HG03025 (cell line): ENCODE results near the gene DMXL2.
"Not testable (repeated sequence)": the region's sequence is repeated elsewhere in the genome, so short reads cannot be mapped to it uniquely, and the experiment has no call there.

Experiments
- ATAC-seq: cut with Tn5 transposase; IDR thresholded peaks from one replicate; pipeline ENCODE4 v1.9.1; 2021; ENCODE audit warnings: mild to moderate bottlenecking, moderate library complexity; ENCODE audit not compliant: unreplicated experiment, low FRiP score

DMXL2 gene

DNA sequence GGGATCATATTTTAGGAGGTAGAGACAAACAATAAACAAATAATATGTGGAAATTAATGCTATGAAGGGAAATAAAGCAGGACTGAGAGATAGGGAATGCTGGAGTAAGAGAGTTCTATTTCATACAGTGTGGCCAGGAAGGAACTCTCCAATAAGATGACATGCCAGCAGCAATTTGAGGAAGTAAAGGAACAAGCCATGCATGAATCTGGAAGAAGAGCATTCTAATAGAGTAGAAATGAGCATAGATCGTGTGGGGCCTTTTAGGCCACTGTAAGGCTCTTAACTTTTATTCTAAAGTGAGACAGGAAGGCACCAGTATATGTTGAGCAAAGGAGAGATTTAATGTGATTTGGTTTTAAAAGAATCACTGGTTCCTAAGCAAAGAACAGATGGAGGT, 126.3 kb downstream of the DMXL2 start:
- no peak for ATAC-seq

DNA sequence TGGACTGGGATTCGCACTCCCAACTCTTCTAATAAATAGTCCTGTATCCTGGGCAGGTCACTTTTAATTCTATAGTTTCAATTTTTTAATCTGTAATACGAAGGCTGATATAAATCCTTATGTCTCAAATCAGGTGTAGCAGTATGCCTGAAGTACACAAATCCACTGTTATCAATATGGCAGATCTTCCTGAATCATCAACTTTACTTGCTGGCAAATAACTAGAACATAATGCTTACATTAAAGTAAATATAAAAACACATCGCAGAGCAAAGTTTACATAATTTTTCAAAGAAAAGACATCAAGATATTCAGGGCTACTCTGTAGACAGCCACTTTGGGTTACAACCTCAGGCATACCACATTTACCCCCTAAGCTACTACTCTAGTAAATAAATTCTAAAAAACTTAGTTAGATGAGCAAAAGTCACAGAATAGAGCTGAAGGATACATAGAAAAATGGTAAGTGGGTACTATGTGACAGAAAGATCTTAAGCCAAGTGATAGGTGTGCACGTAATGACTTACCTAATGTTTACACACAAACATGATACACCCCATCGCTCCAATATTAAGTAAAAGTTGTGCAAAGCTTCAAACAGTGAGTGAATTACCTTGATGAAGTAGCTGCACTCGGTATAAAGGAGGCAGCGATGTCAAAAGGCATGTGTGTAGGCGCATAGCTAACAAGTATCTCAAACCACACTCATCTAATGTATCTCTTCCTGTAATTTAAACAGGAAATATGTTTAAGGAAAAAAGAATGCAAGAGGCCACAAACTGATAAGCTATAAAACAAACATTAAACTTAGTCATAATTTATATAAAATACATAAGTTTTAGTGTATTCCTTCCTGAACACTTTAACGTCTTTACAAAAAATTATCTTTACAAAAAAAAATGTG, 127.9 kb downstream of the DMXL2 start:
- no peak for ATAC-seq

DNA sequence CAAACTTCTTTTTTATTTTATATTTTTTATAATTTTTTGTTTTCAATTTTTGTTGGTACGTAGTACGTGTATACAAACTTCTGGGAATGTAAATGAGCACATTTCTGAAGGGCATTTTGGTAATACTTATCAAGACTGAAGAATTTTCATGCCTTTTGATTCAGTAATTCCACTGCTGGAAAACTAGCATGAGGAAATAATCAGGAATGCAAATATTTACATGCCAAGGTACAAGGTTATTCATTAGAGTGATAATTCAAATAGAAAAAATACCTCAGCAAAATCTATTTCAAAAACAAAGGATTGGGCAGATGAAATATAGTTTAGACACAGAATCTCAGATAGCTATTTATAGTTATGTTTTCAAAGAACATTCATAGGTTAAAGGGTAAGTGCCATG, 128.7 kb downstream of the DMXL2 start:
- ATAC-seq, result no peak

DNA sequence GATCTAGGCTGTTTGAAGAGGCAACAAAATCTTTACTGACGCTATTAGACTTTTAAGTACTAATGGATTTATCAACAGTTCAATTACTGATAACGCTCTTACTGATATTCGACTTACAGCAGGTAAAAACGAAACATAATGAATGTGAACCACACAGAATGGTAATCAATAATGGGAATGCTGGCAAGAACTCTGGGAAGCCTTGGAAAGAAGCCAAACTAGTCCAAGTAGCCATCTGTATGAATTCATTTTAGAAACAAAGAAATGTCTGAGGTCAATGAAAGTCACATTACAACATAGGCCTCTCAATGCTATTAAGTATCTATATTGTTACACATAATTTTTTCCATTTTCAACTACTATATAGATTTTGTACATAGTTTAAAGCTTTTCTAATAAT, 130.0 kb downstream of the DMXL2 start:
- ATAC-seq, result no peak

DNA sequence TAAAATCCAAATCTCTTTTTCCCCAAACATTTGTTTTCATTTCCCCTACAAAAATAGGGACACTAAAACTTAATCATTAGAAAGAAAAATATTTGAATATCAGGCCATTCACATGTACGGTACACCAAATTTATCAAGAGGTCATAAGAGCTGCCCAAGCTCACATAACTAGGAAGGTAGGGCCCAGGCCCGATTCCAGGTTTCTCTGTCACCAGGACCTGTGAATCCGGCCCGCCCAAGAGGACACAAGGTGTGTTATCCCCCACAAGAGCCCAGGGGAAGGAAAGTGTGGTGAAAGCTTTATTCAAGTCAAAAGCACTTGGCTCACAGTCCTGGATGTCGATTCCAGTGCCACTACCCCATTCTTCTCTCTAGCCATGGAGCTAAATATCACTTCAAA, 130.6 kb downstream of the DMXL2 start:
- no peak for ATAC-seq

DNA sequence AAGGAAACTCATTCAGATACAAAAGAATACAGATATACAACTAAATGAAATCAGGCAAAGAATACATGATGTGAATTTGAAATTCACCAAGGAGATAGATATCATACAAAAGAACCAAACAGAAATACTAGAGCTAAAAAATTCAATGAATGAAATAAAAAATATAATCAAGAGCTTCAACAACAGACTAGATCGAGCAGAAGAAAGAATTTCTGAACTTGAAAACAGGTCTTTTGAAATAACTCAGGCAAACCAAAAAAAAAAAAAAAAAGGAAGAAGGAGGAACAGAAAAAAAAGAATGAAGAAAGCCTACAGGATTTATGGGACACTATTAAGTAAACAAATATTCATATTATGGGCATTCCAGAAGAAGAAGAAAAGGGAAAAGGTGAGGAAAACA, 137.8 kb downstream of the DMXL2 start:
- ATAC-seq, result no peak

DNA sequence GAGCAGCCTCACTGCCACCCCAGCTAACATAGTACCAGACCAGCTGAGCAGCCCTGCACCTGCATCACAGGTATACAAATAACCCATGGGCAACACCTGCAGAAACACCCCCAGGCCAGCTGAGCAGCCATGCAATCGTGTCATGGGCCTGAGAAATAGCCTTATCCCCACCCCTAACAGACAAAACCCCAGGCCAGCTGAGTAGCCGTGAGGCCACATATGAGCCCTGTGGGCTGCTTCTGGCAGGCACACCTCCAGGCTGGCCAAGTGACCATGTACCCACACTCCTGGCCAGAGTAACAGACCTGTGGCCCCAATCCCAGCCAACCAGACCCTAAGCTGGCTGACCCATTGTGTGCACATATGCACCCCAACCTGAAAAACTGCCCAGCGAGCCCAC, 138.6 kb downstream of the DMXL2 start:
- no peak for ATAC-seq

DNA sequence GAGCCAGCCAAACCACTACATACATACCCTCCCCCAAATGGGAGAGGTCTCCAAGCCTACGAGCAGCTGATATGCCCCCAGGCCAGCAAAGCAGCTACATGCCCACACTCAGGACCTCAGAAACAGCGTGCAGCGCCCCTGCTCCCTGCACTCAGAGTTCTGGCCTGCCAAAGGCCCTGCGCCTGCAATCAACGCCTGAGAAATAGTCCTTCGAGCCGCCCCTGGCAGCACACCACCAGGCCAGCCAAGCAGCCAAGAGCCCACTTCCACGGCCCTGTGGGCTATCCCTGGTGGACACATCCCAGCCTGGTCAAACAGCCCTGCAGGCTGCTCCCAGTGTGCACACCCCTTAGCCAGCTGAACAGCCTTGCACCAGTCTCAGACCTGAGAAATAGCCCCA, 139.1 kb downstream of the DMXL2 start:
- ATAC-seq, result no peak

DNA sequence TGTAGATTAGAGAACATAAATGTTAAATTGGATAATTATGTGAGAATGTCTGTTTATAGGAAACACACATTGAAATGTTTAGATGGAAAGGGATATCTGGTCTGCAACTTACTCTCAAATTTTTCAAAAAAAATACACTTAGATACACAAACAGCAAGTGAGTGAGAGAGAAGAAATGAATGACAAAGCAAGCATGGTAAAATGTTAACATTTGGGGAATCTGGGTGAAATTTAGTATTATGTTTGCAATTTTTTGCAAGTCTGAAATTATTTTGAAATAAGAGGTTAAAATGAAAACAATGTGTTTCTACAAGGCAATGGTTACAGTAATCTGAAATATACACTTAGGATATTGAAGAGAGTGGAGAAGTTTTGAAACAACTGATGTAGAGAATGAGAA, 146.8 kb downstream of the DMXL2 start:
- no peak for ATAC-seq

DNA sequence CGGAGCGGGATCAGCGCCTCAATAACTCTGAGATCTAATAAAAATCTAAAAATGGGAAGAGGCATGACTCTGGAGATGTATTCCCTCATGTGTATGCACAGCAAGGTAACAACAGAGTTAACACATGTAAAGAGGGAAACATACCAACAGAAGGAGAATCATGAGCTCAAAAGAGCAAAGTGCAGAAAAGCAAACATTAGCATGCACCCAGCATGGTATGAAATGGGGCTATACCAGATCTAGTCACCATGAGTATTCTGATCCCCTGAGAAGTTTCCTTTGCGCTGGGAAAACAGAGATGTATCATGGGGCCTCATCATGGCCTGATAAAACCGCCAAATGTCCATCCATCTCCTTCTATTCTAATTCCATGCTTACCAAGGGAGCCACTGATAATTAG, 152.1 kb downstream of the DMXL2 start:
- no peak for ATAC-seq

DNA sequence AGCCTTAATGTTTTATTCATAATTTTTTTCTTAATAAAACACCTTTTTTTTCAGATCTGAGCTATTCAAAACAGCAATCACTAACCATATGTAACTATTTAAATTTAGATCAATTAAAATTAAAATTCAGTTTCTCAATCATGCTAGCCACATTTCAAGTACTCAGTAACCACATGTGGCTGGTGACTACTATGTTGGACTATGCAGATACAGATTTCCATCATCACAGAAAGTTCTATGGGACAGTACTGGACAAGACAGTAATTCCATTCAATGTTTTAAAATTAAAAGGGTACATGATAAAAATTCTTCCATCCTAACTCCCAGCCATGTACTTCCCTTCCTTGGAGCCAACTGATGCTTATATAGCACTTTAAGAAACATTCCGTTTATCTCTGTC, 161.8 kb downstream of the DMXL2 start:
- no peak for ATAC-seq

DNA sequence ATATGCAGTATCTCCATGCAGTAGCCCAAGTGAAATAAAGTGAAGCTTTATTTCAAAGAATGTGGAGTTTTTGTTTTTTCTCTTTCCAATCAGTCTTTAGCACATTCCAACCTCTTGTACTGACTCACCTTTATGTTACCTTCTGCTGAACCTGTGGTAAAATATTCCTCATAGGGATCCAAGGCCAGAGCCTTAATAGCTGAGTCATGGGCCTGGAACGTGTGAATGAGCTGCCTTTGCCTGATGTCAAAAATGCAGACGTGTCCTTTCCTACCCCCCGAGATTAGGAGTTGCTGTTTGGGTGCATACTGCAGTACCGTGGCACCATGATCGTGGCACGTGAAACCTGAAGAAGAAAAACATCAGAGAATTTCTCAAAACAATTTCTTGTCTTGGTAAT, 172.6 kb downstream of the DMXL2 start:
- ATAC-seq, result no peak

DNA sequence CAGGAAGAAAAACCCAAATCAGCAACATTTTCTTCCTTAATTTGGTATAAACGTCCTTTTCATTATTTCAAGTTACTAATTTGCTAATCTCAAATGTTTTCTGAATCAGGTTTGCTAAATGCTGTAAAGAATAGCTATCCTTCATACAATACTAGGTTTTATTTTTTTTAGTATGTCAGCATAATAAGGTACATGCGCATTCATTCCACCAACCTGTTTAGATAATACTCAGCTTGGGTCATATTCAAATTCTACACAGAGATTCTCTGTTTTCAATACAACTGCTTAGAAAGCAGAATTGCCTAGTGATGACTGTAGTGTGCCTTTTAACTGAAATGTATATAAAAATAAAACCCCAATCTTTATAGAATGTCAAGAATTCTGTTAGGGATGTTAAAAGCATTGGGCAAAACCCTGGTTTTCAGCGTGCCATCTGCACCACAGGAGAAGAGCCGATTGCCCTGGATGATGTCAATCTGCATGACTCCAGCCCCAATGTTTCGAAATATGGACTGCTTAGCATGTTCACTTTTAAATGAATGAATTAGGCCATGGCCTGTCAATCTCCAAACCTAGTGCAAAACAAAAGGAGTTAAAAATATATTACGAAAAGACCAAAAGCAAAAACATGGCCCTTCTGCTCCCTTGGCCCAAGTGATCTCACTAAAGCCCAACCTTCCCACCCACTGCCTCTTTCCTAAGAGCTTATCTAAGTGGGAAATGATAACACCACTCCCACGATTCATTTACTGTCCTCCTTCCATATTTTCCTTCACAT, 173.8 kb downstream of the DMXL2 start:
- ATAC-seq, result no peak

DNA sequence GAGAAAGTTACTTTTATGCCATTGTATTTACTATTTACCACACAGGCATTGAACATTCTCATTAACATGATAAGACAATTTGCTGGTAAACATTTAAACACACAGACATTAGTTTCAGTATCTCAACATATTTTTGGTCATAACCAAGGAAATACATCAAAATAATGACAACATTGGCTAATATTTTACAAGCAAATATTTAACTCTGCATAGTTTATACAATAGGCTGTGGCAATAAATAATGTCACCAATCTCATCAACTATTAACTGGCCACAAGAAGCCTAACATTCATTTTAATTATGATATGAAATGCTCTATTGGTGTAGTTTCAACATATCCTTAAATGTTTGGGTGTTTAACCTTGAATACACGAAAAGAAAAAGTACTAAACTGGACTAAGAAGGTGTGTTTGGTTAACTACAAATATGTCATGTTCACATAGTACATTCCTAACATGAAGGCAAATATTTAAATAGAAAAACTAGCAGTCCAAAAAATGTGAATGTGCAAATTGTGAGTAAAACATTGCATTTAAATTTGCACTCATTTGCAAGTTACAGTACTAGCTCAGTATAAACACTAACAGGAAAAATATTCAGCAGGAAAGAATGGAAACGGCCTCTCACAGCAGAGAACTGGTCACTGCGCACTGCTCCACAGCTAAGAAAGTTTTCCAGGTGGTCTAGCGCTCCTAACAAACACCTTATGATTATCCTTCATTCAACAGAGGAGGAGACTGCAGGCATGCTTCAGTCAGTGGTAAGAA, 174.5 kb downstream of the DMXL2 start:
- no peak for ATAC-seq

DNA sequence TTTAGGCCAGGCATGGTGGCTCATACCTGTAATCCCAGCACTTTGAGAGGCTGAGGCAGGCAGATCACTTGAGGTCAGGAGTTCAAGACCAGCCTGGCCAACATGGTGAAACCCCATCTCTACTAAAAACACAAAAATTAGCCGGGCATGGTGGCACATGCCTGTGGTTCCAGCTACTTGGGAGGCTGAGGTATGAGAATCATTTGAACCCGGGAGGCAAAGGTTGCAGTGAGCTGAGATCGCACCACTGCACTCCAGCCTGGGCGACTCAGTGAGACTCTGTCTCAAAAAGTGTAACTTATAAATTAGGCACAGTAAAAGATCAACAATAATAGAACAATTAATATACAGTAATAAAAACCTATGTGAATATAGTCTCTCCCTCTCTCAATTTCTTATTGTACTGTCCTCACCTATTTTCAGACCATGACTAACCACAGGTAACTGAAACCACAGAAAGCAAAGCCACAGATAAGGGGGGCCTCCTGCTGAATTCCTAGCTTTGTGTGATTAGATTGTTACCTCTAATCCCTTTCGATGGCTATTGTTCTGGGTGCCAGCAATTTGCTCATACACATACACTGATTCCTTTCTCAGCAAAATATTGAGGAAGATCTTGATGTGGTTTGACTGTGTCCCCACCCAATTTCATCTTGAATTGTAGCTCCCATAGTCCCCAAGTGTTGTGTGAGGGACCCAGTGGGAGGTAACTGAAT, 176.4 kb downstream of the DMXL2 start:
- not testable (repeated sequence) for ATAC-seq

DNA sequence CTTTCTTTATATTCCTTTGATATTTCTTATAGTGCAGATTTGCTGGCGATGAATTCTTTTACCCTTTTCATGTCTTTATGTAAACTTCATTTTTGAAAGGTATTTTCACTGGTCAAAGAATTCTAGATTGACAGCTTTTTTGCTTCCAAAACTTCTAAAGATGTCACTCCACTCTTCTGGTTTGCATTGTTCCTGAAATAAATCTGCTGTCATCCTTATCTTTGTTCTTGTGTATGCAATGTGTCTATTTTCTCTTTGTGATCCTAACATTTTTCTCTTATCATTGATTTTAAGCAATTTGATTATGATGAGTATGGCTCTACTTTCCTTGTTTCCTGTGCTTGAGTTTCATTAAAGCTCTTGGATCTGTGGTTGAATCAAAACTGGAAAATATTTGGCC, 177.8 kb downstream of the DMXL2 start:
- no peak for ATAC-seq

DNA sequence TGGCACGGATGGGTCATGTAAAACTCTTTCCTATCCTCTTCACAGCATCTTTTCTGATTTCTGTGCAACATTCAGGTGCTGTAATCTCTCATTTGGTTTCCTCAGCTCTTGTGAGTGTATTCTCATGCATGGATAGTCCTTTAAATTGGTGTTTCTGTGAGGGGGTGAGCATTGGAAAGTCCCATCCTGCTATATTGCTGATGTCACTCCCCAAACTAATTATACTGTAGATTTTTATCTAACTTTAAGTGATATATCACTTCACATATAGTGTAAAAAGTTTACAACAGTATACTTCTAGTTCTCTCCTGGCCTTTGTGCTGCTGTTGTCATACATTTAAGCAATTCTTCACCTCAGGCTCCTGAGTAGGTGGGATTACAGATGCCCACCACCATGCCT, 178.5 kb downstream of the DMXL2 start:
- ATAC-seq, result no peak

DNA sequence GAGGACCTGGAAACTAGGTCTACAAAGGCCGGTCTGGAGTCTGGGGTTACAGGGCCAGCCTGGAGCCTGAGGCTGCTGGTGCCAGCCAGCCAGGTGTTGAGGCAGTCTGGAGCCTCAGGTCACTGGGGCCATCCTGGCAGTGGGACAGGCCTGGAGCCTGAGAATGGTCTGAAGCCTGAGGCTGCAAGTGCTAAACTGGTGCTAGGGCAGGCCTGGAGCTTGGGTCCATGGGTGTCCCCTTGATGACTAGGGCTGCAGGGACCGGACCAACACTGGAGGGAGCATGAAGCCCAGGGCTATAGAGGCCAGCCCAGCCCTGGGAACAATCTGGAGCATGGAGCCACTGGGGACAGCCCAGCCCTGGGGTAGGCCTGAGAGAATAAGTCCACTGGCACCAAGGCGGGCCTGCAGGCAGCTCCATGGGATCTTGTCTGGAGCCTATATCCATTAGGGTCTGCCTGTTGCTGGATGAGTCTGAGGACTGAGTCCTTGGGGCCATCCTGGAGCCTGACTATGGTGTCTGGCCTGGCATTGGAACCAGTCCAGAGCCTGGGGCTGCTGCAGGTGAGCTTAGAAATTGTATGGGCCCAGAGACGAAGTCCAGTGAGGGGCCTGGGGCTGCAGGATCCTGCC, 179.2 kb downstream of the DMXL2 start:
- ATAC-seq, result no peak

DNA sequence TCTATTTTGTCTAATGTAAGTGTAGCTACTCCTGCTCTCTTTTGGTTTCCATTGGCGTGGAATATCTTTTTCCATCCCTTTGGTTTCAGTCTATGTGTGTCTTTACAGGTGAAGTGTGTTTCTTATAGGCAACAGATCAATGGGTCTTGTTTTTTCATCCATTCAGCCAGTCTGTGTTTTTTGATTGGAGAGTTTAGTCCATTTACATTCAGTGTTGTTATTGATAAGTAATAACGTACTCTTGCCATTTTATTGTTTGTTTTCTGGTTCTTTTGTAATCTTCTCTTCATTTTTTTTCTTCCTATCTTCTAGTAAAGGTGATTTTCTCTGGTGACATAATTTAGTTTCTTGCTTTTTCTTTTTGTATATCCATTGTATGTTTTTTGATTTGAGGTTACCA, 184.0 kb downstream of the DMXL2 start:
- no peak for ATAC-seq

DNA sequence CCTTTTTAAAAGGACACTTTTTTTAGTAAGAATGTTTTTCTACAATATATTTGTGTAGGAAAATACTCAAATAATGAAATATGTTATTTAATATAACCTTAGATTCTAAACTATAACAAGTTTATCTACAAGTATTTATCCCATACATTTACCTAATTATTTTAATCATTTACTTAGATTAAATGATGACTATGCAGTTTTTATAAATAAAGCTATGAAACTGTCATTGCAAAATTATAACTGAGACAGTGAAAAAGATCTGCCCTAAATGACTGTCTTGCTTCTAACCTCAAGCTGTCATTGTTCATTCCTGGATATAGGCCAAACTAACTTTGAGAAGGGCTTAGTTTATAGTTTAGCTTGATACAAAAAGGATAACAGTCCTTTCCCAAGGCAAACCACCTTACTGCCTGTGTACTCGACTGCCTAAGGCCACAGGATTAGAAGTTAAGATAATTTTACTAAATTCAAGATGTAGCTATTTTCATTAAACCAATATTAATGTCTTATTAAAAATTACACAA, 197.0 kb downstream of the DMXL2 start:
- ATAC-seq, result no peak
